H9 (cell line): ENCODE results near the gene MEP1A. TPM values are rescaled to one million over a fixed set of nuclear protein-coding genes. Genes with fewer than 3 reads are reported as not detected.
"Not testable (repeated sequence)": the region's sequence is repeated elsewhere in the genome, so short reads cannot be mapped to it uniquely, and the experiment has no call there.

Experiments used
- DNase-seq: peaks from one replicate; pipeline ENCODE4 v3.0.0-alpha.2; 2017
- H2AFZ ChIP-seq: one replicate; pipeline ENCODE4 v1.6.1; 2013; ENCODE audit warnings: mild to moderate bottlenecking, low read length, control low read depth, moderate library complexity
- H2AK5ac ChIP-seq: 2 replicates; pipeline ENCODE4 v1.6.1; 2013; ENCODE audit warnings: low read length, control low read depth, mixed read lengths; ENCODE audit not compliant: insufficient read length
- H2BK120ac ChIP-seq: one replicate; pipeline ENCODE4 v1.6.1; 2013; ENCODE audit warnings: low read depth, mild to moderate bottlenecking, low read length, control low read depth, inconsistent platforms; ENCODE audit not compliant: poor library complexity, severe bottlenecking
- H2BK12ac ChIP-seq: 2 replicates; pipeline ENCODE4 v1.6.1; 2013; ENCODE audit warnings: low read length, control low read depth, mixed read lengths, low read depth; ENCODE audit not compliant: insufficient read length
- H2BK15ac ChIP-seq: 2 replicates; pipeline ENCODE4 v1.6.1; 2013; ENCODE audit warnings: low read depth, low read length, control low read depth
- H2BK20ac ChIP-seq: one replicate; pipeline ENCODE4 v1.6.1; 2013; ENCODE audit warnings: low read depth, mild to moderate bottlenecking, low read length, control low read depth, inconsistent platforms; ENCODE audit not compliant: poor library complexity, severe bottlenecking
- H2BK5ac ChIP-seq: 2 replicates; pipeline ENCODE4 v1.6.1; 2013; ENCODE audit warnings: low read length, control low read depth, mixed read lengths; ENCODE audit not compliant: insufficient read length
- H3K14ac ChIP-seq: 2 replicates; pipeline ENCODE4 v1.6.1; 2013; ENCODE audit warnings: low read length, control low read depth; ENCODE audit not compliant: insufficient read depth
- H3K18ac ChIP-seq: 2 replicates; pipeline ENCODE4 v1.6.1; 2013; ENCODE audit warnings: low read depth, mild to moderate bottlenecking, mixed read lengths, low read length, control low read depth; ENCODE audit not compliant: insufficient read length
- H3K23ac ChIP-seq: 2 replicates; pipeline ENCODE4 v1.6.1; 2013; ENCODE audit warnings: low read length, control low read depth, mixed read lengths, low read depth; ENCODE audit not compliant: insufficient read length
- H3K23me2 ChIP-seq: 2 replicates; pipeline ENCODE4 v1.6.1; 2013; ENCODE audit warnings: low read depth, mild to moderate bottlenecking, mixed read lengths, low read length, control low read depth; ENCODE audit not compliant: insufficient read length, poor library complexity, severe bottlenecking
- H3K27ac ChIP-seq: 2 replicates; pipeline ENCODE4 v1.5.1; 2013; ENCODE audit warnings: low read length, control low read depth, mixed read lengths, low read depth; ENCODE audit not compliant: insufficient read length
- H3K27me3 ChIP-seq: 2 replicates; pipeline ENCODE4 v1.6.1; 2013; ENCODE audit warnings: low read length, control low read depth, inconsistent platforms; ENCODE audit not compliant: insufficient read depth
- H3K4ac ChIP-seq: 2 replicates; pipeline ENCODE4 v1.6.1; 2013; ENCODE audit warnings: low read depth, mild to moderate bottlenecking, control low read depth, inconsistent platforms, low read length, moderate library complexity
- H3K4me1 ChIP-seq: 2 replicates; pipeline ENCODE4 v1.6.1; 2013; ENCODE audit warnings: low read length, control low read depth, inconsistent platforms; ENCODE audit not compliant: insufficient read depth
- H3K4me2 ChIP-seq: 2 replicates; pipeline ENCODE4 v1.6.1; 2013; ENCODE audit warnings: low read length, control low read depth, mixed read lengths; ENCODE audit not compliant: insufficient read length, insufficient read depth
- H3K56ac ChIP-seq: 2 replicates; pipeline ENCODE4 v1.6.1; 2013; ENCODE audit warnings: low read depth, mild to moderate bottlenecking, mixed read lengths, low read length, control low read depth; ENCODE audit not compliant: insufficient read length
- H3K79me1 ChIP-seq: 2 replicates; pipeline ENCODE4 v1.6.1; 2013; ENCODE audit warnings: low read depth, mild to moderate bottlenecking, moderate library complexity, low read length, control low read depth, inconsistent platforms; ENCODE audit not compliant: insufficient read depth, poor library complexity, severe bottlenecking
- H3K79me2 ChIP-seq: 2 replicates; pipeline ENCODE4 v1.6.1; 2013; ENCODE audit warnings: low read length, control low read depth, inconsistent platforms; ENCODE audit not compliant: insufficient read depth
- H3K9ac ChIP-seq: 2 replicates; pipeline ENCODE4 v1.6.1; 2013; ENCODE audit warnings: low read length, control low read depth, mixed read lengths; ENCODE audit not compliant: insufficient read length; ENCODE audit errors: extremely low read depth
- H3K9me3 ChIP-seq: one replicate; pipeline ENCODE4 v1.6.1; 2013; ENCODE audit warnings: low read depth, low read length, inconsistent platforms; ENCODE audit not compliant: control insufficient read depth
- H3T11ph ChIP-seq: one replicate; pipeline ENCODE4 v1.6.1; 2013; ENCODE audit warnings: mild to moderate bottlenecking, low read length, control low read depth, inconsistent platforms
- H4K20me1 ChIP-seq: one replicate; pipeline ENCODE4 v1.6.1; 2013; ENCODE audit not compliant: control insufficient read depth, insufficient read length, insufficient read depth
- H4K5ac ChIP-seq: 2 replicates; pipeline ENCODE4 v1.6.1; 2013; ENCODE audit warnings: low read depth, mild to moderate bottlenecking, mixed read lengths, low read length, control low read depth; ENCODE audit not compliant: insufficient read length
- H4K8ac ChIP-seq: replicated peaks from 2 replicates; pipeline ENCODE4 v1.6.1; 2013; ENCODE audit warnings: low read length, control low read depth, mixed read lengths, low read depth; ENCODE audit not compliant: insufficient read length
- H4K91ac ChIP-seq: 2 replicates; pipeline ENCODE4 v1.6.1; 2013; ENCODE audit warnings: low read depth, mild to moderate bottlenecking, moderate library complexity, mixed read lengths, low read length, control low read depth; ENCODE audit not compliant: insufficient read length
- H3K27ac Mint-ChIP-seq, 3 experiments: 2 replicates in 2 of 3; 3 replicates in 1 of 3; pipeline ENCODE4 v1.8.0; 2020 to 2021; ENCODE audit warnings: mixed read lengths in 3 of 3, mild to moderate bottlenecking in 1 of 3, moderate library complexity in 1 of 3
- H3K27me3 Mint-ChIP-seq: 2 replicates; pipeline ENCODE4 v1.8.0; 2021; ENCODE audit warnings: low read depth, mild to moderate bottlenecking, moderate library complexity, mixed read lengths
- H3K36me3 Mint-ChIP-seq, 3 experiments: 2 replicates in 2 of 3; 3 replicates in 1 of 3; pipeline ENCODE4 v1.8.0; 2020 to 2021; ENCODE audit warnings: low read depth in 3 of 3, mixed read lengths in 3 of 3; ENCODE audit not compliant: insufficient read depth in 1 of 3
- H3K4me1 Mint-ChIP-seq, 2 experiments: 2 replicates each; pipeline ENCODE4 v1.8.0; 2020; ENCODE audit warnings: mixed read lengths in 2 of 2
- H3K4me3 Mint-ChIP-seq, 2 experiments: 2 replicates in 1 of 2; 3 replicates in 1 of 2; pipeline ENCODE4 v1.8.0; 2020 to 2021; ENCODE audit warnings: mild to moderate bottlenecking in 2 of 2, mixed read lengths in 2 of 2, moderate library complexity in 1 of 2
- H3K9me3 Mint-ChIP-seq, 2 experiments: 2 replicates in 1 of 2; 3 replicates in 1 of 2; pipeline ENCODE4 v1.8.0; 2020; ENCODE audit warnings: mild to moderate bottlenecking in 2 of 2, mixed read lengths in 2 of 2, moderate library complexity in 1 of 2
- CTCF ChIP-seq: fragments of 200-600 bp; sonication (generic); conservative IDR thresholded peaks from 3 replicates; pipeline ENCODE4 v1.8.0; 2021; ENCODE audit warnings: antibody characterized with exemption, mild to moderate bottlenecking
- WGBS: extraction: QIAGEN DNeasy Blood & Tissue Kit; methylation state at CpG from one replicate; pipeline ENCODE4 v1.1.7; 2013; ENCODE audit warnings: missing lambda C conversion rate, low lambda C conversion rate, mixed read lengths; ENCODE audit not compliant: insufficient read length; ENCODE audit errors: extremely low coverage; 5-methylcytosine and 5-hydroxymethylcytosine counted together
- total RNA-seq: library from RNA; stranded (reverse); gene quantifications from 2 replicates; pipeline ENCODE4 v1.2.1, GENCODE V29; 2021

MEP1A gene
- total RNA-seq, 1 experiment from 2014 or later = not detected

GRCh38 chr6:46855966-46856365 is 62.8 kb downstream of the MEP1A start:
- H3K79me1 ChIP-seq, H3K4me1 ChIP-seq, H2BK5ac ChIP-seq, H3K4me1 Mint-ChIP-seq, H3K27ac Mint-ChIP-seq, DNase-seq, H3K23ac ChIP-seq, H2BK12ac ChIP-seq, H2BK120ac ChIP-seq, H3K9me3 ChIP-seq, H4K8ac ChIP-seq, H3T11ph ChIP-seq, H3K9me3 Mint-ChIP-seq, H4K91ac ChIP-seq, H3K23me2 ChIP-seq, H4K5ac ChIP-seq, H4K20me1 ChIP-seq, H3K4me3 Mint-ChIP-seq, H3K14ac ChIP-seq, H3K27ac ChIP-seq, H2AK5ac ChIP-seq, H3K4ac ChIP-seq, H2BK20ac ChIP-seq, H3K9ac ChIP-seq, H3K79me2 ChIP-seq, H2BK15ac ChIP-seq, H3K27me3 Mint-ChIP-seq, H3K56ac ChIP-seq, H3K36me3 Mint-ChIP-seq, H3K27me3 ChIP-seq, H3K4me2 ChIP-seq, H3K18ac ChIP-seq, H2AFZ ChIP-seq: not testable (repeated sequence)
- WGBS = no CpG with 5 or more reads among the region's 1 CpG
- peak; percentile 74 for TF ChIP-seq CTCF
